D721Med (cell line): ENCODE measurements around the gene MBTPS1.
A peak's percentile ranks its signal among the peaks of the same experiment; 100 is the strongest.

Source experiments
- DNase-seq: peaks from one replicate; pipeline ENCODE4 v3.0.0; 2011; ENCODE audit warnings: low spot score; ENCODE audit not compliant: insufficient read length
- FAIRE-seq: peaks from 2 replicates; lab custom pipeline; 2011; peaks lifted over from hg19 to GRCh38; lab: Jason Lieb, UNC
- CTCF ChIP-seq: IDR thresholded peaks from 2 replicates; pipeline ENCODE4 v1.5.1; 2012; ENCODE audit warnings: mild to moderate bottlenecking, control low read depth; ENCODE audit not compliant: insufficient read depth; ENCODE audit errors: missing control alignments

Gene MBTPS1

DNA sequence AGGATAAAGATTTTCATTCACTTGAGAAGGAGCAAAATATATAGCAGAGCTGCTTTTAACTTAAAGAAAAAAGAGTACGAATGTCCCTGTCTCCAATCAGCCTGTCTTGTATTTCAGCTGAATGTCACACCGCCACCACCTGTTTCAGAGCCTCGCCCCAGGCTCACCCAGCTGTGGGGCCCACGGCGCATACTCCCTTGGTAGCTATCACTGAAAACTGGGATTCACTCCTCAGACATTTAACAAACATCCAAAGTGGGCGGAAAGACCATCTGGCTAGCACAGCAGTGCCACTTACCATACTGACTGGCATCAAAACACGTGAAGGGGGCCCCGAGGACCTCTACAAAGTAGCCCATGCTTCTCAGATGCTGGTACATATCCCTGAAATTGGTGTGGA, 48.7 kb downstream of the MBTPS1 start:
- TF ChIP-seq CTCF, result no peak
- DNase-seq (no peak), FAIRE-seq (no peak)

DNA sequence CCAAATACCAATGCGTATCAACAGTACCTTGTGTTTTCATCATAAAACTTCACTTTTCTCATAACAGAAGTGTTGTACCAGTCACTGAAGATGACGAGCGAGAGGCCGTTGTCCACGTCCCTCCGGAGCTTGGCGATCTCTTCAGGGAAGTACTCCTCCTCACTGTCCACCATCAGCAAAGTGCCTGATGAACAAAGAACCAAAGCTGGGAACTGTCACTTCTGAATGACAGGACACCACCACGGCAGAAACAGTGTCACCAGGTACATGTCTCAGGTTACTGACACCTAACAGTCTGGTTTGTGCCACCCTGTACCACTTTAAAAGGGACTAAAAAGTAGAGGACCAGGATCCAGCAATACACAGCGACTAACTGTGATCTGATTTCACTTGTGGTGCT, 49.1 kb downstream of the MBTPS1 start:
- FAIRE-seq (no peak), DNase-seq (no peak)
- no peak for TF ChIP-seq CTCF

DNA sequence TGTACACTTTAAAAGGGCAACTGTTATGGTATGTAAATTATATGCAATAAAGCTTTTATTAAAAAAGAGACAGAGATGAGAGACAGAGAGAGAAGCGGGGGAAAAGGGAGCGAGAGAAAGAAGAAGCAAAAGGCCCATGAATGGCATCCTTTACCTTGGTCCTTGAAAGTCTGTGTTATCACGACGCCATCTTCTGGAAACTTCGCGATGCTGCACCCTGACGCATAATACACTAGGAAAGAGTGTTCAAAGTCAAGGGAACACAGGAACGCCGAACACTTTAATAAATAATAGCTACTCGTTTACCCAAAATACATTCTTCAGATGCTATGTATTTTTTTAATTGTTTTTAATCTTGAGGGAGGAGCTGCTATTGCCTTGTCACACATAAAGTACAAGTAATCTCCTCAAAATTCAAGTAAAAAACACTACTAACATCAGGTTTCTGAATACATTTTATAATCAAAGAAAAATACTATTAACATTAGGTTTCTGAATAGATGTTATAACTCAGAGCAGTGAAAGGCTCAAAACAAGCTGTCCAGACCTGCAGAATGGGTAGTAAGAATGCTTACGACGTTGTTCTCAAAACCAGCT, 51.1 kb downstream of the MBTPS1 start:
- DNase-seq (no peak), FAIRE-seq (no peak)
- TF ChIP-seq CTCF, result peak; percentile 78

- no peak for DNase-seq
- FAIRE-seq, result no peak
- TF ChIP-seq CTCF, result no peak
These were observed 52.8 kb downstream of the MBTPS1 start for GRCh38 chr16:84063980-84064379.

DNA sequence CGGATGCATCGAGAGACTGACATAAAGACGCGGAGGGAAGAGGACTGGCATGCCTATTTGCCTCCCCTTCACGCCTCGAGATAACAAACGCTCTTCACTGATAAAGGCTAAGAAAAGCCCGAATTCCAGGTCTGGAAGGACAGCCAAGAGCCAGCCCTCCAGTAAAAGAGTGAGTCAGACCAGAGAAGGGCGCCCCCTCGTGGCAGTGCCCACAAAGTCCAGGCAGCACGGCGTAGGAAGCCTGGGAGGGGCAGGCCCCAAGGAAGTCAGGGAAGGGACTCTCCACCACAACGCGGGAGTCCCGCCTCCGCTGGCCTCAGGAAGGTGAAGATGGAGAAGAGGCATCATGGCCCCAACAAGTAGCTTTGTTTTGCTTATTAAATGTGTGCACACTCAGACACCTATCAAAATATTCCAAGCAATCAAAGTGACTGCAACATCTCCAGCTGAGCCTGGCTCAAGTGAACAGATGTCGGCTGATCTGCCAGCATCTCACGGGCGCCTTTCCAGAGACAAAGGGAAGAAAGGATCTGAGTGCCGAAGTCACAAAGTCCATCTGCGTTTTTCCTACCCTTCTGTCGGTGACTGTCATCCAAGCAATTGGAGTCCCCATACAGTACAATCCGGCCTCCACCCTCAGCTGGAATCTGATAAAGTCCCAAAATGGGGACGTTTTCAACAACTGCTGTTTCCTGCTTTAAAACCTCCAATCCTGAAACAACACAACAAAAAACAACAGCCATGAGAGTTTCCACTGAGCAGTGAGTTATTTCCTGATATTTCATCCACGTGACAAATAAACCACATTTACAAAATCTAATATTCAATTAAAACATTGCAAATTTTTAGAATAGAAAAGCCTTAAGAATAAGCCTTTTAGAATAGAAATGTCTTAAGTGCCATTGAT, 53.8 kb downstream of the MBTPS1 start:
- FAIRE-seq (no peak), DNase-seq (no peak)
- peak; percentile 89 for TF ChIP-seq CTCF

- no peak for FAIRE-seq
- no peak for DNase-seq
- no peak for TF ChIP-seq CTCF
These were observed 55.4 kb downstream of the MBTPS1 start for GRCh38 chr16:84061236-84061819.
